ENCODE data around the gene CREB5.

The CREB5 gene

DNA sequence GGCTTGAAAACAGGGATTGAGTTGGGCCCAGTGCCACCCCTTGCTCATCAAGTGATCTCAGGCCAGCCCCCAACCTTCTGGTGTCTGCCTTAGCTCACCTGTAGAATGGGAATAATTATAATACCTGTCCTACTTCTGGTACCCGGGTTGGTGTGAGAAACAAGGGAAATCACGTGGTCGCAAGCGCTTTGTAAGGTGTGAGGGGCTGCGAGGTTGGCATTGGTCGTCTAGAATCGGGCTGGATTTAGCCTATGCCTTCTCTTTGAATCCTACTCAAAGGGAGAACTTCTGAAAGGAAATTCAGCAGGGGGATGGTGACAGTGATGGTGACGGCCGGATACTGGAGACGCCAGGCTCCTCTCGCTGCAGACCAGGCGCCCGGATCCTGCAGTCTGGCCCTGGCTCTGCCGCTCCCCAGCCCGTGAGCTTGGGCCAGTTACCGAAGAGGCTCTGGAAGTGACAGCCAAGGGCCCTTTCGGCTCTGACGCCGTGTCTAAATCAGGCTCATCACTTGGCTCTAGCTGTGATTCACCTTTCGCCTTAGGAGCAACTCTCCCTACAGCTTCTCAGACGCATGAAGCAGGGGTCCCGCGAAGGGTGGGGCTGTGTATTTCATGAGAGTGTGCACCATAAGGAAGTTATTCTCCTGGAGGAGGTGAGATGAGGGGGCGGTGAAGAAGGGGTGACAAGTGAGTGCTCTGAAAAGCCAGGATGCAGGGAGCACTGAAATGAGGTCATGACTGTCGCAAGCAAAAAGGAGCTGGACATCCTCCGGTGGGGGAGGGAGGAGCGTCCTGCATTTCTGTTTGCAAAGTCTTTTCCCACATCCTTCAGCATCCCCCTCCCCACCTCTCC lies 4.0 kb upstream of the CREB5 start:
- no peak for DNase-seq

DNA sequence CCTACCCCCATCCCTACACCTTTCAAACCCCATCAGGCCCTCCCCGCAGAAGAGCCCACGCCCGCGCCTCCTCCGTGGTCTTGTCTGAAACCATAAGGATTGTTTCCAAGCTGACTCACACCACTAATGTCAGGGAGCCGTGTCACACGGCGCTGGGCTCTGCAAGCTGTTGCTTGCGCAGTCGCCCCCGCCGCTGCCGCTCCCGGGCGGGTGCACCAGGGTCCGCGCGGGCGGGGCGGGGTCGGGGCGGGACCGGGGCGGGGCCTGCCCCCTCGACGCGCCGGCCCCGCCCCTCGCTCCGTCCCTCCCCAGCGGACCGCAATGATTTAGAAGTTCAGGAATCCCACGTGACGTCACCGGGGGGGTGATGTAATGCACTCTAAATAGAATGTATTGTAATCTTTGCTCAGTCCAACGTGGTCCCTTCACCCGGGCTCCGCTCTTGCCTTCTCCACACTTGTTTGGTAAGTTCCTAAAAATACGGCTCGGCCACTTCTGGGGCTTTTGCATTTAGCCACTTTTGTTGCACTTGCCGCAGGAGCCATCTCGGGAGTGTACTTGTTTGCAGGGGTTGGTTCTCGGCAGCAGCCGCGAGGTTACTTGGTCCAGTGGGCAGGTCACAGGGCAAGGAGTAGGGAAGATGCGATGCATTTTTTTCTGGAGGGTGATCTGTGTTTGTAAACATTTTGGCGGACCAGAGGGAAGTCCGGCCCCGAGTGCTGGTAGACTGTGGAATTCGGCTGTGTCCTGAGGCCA lies 3.2 kb upstream of the CREB5 start:
- peak; percentile 87 for DNase-seq

DNA sequence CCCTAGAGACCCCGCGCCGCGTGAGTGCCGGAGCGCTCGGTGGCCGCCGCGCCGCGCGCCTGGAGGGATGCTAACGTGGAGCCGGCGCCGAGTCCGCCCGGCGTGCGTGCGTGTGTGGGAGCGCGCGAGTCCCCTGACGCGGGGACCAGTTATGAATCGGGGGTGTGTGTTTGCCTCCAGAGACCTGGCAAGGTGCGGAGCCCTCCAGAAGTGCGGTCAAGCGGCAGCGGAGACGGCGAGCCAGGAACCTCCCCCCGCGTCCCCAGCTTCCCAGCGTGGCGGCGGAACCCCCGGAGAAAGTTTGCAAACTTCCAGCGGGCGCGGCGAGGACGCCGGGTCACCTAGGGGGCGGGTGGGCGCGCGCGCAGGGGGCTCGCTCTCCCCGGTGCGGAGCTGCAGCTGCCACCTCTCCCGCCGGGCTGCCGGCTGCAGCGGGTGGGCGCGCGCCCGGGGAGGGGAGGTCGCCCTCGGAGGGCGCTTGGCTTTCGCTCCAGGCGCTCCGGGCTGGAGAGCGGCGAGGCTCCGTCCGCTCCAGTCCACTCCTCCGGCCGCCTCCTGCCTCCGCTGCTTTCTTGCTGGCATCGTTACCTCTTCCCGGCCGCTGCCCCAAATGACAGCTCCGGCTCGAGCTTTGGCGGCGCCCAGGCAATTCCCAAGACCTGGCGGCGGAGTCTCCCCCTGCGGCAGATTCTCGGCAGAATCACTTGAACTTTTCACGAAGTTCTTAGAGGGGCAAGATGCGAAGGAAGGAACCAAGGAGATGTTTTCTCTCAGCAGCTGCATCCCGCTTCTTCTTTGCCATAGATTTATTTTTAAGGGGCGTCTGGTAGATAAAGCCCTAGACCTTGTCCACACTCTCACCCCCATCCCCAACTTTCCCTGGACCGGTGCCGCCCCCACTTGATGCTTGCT lies 2.3 kb upstream of the CREB5 start:
- DNase-seq: no peak

DNA sequence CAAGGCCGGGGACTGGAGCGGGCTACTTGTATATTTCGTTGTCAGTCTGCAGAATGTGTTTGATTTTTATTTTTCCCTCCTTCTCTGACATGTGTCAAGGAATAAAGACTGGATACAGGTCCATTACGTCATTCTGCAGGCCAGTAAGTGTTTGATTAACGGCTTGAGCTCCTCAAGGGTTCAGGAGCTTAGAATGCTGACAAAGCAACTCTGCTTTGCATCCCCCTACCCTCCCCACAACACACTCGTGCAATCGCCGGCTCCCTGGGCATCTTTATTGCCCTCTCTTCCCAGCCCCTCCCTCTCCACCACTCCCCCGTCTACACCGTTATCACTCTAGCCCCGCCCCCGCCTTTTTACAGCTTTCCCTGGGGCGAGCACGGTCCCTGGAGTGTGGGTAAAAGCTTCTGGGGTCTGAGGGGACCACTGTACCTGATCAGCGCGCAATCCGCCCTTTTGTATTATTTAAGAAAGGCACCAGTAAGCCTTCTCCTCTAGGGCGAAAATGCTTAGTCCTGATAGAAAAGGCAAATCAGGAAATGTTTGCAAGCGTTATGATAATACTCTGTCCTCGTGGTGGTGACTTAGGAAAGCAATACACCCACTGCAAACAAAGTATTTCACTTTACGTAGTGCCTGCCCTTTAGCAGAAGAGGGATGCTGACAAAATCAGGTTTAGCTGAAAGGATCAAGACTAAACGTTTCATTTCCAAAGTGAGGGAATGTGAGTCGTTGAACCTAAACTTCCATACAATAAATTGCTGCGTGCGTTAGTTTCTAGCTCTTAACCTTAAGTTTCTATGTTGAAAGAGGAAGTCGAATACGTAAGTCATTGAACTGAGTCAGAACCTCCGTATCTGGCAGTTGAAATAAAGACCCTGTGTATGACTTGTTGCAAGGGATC lies 1.4 kb upstream of the CREB5 start:
- DNase-seq: peak; percentile 12

DNA sequence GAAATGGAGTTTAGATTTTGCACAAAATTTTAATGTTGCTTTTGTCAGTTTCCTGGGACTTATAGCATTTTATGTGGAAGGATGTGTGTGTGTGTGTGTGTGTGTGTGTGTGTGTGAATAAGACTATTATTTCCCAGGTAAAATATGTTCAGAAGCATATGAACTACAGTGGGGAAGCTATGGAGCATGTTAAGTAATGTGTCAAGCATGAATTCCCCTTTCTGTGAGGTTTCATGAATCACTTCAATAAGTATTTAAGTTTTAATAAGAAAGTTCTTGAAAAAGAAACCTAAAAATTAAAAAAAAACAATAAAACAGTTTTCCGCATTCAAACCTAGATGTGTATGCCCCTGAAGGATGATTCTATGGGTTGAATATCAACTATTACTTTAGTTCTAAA lies 693 bp downstream of the CREB5 start:
- DNase-seq: no peak

DNA sequence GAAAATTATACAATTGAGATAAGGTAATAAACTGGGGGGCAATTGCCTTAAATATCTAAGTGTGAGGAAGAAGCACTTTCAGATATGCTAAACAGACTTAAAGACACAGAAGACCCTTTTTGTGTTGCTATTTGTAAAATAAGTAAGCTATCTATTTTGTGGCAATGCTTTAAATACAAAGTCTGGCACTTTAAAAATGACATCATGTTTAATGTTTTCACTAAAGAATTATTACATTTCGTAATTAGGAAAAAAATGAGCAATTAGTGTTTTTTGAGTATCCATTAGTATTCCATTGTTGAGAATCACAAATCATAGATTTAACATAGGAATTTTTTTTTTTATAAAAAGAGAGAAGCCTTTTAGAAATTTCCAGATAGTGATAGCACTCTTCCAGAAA lies 2.1 kb downstream of the CREB5 start:
- no peak for DNase-seq

DNA sequence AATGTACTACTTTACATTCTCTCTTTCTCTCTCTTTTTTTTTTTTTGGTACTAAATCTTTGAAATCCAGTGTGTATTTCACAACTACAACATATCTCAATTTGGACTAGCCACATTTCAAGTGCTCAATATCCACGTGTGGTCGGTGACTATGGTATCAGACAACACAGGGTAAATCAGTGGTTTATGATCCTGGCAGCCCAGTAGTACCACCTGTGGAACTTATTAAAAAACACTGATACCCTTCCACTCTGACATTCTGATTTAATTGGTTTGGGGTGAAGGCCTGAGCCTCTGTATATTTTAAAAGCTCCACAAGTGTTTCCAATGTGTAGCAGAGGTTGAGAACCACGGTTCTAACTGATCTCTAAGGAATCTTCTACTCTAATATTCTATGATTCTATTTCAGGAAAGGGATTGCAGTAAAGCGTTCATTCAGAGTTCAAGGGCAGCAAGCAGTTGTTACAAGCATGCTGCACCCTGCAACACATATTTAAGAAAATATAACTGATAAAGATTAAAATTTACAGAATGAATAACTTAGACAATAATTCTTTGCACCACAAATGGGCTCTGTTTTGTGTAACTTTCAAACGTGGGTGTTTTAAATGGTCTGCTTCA lies 5.1 kb downstream of the CREB5 start:
- DNase-seq: no peak

DNA sequence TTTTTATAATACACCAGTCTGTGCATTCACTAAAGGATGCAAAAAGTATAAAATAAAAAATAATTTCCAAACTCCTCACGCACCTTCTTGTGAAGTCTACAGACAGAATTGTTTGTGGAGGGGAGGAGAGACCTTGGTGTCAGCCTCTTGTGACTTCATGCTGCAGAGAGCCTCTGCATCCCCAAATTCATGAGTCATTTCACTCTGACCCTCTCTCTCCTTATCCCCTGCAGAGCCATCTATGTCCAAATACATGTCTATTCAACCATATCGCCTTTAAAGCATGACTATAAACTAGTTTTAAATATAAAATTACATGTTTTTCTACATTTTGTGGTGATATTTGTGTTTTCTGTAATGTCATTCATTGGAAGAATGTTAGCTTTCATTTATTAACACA lies 6.0 kb downstream of the CREB5 start:
- no peak for DNase-seq

DNA sequence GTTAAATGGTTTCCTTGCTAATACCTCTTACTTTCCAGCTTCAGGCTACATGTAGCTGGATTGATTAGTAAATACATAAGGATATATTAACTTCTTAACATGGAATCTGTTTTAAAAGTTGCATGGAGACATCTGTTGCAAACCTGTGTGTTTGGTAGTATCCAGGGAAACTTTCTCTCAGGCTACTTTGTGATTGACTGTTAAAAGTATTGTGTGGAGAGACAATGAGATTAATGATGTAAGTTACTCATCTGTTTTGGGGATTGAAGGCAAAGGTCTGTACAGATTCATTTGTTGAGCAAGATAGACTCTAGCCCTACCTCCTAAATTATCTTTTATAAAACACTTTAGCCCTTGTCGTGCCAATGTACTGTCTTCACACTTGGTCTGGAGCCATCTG lies 6.6 kb downstream of the CREB5 start:
- DNase-seq: no peak

DNA sequence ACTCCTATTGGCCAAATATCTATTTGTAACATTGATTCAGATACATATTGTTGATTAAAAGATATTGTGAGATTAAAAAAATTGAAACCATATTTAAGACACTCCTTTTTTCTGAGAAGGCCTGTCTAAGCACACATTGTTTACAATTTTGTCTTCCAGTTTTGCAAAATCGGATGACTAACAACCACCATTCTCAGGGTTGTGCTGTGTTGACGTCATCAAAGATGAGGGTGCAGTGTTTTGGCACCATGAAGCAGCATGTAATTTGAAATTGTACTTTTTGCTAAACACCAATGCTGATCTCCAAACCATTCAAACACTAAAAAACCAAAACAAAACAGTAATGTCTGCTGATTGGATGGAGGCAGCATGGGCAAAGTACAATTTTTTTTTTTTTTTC lies 7.4 kb downstream of the CREB5 start:
- DNase-seq: no peak

DNA sequence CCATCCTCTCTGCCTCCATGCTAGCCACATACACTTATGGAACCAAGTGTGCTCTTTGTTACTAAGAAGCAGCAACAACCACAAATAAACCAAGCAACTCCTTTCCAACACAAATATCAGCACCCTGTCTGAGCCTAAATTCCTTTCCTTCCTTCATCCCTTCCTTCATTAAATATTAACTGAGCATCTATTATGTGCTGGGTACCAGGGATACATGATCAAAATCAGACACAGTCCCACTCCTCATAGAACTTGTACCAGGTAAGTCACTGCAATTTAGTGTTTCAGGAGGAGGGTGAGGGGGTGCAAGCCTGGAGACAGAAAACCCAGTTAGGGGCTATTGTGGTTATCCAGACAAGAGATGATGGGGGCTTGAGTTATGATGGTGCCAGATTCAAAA lies 10.8 kb downstream of the CREB5 start:
- no peak for DNase-seq

DNA sequence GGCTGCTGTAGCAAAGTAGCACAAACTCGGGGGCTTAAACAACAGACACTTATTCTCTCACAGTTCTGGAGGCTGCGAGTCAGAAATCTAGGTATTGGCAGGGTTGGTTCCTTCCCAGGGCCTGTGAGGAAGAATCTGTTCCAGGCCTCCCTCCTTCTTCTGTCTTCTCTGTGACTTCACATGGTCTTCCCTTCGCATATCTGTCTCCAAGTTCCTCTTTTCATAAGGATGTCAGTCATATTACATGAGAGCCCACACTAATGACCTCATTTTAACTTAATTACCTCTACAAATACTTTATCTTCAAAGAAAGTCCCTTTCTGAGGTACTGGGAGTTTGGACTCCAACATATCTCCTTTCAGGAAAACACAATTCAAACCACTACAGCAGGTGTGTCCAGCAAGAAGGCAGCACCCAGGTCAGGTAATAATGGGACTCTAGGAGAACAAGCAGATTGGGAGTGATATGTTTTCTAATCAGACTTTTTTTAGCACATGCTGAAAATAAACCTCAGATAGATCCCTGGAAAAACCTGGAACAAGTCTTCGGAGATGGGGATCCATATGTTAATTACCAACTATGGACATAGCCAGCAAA lies 11.7 kb downstream of the CREB5 start:
- no peak for DNase-seq

DNA sequence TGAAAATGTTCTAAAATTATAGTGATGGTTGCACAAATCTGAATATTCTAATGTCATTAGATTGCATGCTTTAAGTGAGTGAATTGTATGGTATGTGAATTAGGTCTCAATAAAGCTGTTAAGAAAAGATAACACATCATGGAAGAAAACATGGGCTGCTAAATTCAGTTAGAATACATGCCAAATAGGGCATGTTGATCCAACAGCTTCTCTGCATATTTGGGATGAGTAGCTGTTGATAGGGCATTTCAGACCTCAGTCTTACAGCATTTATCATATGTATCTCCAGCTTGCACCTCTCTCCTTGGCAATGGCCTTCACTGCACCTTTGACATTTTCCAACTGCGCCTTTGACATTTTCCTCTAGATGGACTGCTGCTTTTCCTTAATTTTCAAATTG lies 13.2 kb downstream of the CREB5 start:
- no peak for DNase-seq

DNA sequence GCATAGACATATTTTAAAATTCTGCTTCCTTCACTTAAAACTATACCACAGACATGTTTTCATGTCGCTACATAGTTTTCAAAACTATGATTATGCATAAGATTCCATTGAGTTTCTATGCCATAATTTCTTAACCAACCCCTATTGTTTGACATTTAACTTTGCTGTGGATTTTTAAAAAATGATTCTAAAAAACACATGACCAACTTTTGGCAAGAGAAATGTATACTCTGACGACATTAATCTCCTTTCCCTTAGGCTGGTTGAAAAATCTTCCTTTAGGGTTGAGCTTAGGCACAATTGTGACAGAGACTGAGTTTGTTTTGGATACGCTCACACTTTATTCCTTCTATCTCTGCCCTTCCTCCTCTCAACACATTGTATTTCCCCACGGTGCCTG lies 14.9 kb downstream of the CREB5 start:
- DNase-seq: no peak

DNA sequence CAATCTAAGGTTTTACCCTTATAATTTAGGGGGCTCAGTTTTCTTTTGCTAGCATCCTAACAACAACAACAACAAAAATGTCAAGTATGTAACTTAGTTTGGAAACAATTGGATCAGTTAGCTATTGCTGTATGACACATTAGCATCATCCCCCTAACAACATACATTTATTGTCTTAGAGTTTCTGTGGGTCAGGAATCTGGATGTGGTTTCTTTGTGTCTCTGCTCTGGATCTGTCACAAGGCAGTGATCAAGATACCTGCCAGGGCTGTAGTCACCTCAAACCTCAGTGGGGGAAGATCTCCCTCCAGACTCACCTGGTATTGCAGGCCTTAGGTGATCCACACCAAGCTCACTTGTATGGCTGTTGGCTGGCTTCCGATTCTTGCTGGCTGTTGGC lies 18.3 kb downstream of the CREB5 start:
- no peak for DNase-seq

DNA sequence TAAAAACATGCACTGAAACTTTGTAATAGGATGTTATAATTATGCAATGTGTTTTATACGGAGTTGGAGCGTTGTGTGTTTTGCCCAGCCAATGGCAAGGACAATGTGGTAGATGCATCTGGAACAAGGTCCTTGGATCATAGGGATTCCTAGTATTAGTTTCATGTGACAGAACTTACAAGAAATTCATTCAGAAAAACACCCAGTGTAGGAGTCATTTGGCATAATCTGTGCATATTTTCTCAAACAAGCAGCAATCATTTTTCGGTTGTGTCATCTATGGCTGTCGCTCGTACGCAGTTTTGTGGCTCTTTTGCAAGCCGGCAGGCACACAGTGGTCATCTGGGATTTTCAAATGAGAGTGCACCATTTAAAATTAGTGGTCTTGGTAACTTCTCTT lies 19.8 kb downstream of the CREB5 start:
- DNase-seq: no peak

DNA sequence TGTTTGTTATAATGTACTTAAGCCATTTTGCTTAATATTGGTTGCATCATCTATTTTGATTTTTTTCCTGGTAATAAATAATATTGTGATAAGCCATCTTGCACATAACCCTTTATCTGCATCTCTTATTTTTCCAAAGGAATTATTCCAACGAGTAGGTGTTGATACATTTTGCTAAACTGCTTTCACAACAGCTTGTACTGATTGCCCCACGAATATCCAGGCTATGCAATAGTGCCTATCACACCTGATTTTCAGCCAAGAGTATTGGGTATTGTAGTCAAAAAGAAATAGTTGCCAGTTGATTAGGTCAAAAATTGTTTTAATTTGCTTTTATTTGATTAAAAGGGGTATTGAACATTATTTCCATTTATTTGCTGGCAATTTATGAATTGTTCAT lies 20.7 kb downstream of the CREB5 start:
- no peak for DNase-seq

DNA sequence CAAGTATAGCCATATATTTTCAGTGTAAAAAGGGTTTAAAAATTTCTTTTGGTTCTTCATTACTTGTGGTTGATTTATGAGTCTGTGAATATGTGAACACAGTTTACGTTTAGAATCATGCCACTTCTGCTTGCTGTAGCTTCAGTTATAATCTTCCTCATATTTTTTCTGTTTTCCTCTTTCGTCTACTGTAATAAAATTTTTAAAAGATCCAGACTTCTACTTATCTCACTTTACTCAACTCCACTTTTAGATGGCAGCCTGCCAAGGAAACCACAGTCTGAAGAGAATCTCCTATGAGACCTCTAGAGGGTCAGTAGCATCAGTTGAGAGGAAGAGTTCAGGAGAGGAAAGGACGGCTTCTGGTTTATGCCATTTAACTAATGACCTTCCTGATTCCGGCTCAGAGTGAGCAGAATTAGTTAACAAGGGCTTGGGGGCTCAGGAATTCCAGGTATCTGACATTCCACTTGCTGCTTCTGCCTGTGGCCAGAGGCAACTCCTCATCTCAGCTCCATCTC lies 21.4 kb downstream of the CREB5 start:
- no peak for DNase-seq

DNA sequence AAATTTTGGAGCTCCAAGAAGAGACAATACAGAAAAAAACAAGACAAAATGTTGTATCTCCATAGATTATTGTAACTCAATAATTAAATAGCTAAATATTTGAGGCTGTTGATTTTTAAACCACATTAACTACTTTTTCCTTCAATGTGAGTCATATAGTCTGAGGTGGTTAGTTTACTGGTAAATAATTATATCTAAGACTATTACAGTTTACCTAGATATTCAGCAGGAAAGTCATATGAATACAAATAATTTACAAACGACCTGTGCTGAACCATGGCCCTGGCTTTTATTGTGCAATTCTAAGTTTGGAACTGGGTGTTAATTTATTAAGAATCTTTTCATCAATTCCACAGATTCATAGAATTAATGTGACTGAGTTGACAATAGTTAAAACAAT lies 22.2 kb downstream of the CREB5 start:
- no peak for DNase-seq

DNA sequence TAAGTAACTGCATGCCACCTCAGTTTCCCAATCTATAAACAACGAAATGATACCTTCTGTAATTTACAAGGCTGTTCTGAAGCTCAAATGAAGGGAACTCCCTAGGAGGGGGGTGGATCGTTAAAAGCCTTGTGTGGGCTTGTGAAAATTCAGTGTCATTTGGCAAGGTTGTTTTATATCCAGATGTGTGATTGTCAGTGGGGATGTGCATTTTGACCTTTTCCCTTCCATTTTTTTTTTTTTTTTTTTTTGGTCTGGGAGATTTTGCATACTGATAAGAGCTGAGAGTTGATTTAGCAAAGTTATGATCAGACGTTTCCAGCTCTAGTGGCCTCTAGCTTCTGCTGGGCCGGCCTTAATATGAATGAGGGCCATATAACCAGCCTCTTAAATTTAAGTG lies 22.8 kb downstream of the CREB5 start:
- no peak for DNase-seq

DNA sequence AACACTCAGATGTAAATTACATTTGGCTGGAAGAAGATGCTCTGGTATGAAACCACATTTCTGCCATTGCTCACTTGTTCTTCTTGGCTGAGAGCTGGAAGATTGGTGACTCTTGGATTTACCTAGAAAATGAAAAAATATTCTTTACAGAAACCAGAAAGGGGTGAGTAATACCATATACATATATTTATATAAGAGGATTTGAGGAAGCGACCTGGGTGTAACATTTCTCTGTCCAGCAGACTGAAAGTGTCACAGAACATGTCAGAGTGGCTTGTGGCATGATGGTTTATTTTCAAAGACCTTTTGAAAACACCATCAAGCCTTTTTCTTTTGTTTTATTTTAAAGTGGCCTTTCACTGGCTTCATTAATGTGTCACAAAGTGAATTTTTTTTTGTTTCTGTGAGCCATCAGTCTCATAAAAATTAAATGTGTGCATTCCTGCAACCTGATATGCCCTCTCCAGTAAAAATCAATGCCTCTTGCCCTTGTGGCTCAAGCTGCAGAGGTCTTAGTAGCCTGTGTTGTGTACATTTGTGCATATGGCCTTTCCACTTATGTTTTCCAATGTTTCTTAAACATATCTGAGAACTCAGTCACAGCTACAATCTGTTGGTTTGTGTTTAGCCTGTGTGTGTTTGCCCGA lies 23.5 kb downstream of the CREB5 start:
- no peak for DNase-seq

Data from NCI-H1436 (cell line).